Measurements from ENCODE around the gene BEND6. TPM values are rescaled to one million over a fixed set of nuclear protein-coding genes. Genes with fewer than 3 reads are reported as not detected.

BEND6 gene
- total and polyA plus RNA-seq, 10 donors: 0.26 to 1.0 (median 0.52) TPM; not detected in 1

GRCh38 chr6:56988145-56988544, 33.2 kb downstream of the BEND6 start:
- Histone ChIP-seq H3K9me3 (no peaks in the 10 kb centered on the region), H3K4me3 (no peak overlapping the region), H3K36me3 (no peaks in the 10 kb centered on the region), H3K4me1 (no peaks in the 10 kb centered on the region), H3K27me3 (replicated peaks in 1 of 7) (peaks cover 0 to 14% (median 0%) of the 10 kb centered on the region in 7 donors), H3K27ac (no peak overlapping the region)
- no peak for DNase-seq
- intact Hi-C loops (cut with DNase I; ENCODE audit: low total_unique reads): no loop called here
- 65 to 88% (median 75%) methylated on average over 10 of the region's 10 CpGs for whole genome bisulfite sequencing, 5 donors
- no peak for TF ChIP-seq POLR2AphosphoS5 (IDR thresholded peaks at IDR 0.05)
- TF ChIP-seq POLR2A (IDR thresholded peaks at IDR 0.05): no peak
- TF ChIP-seq, protein P1, sequence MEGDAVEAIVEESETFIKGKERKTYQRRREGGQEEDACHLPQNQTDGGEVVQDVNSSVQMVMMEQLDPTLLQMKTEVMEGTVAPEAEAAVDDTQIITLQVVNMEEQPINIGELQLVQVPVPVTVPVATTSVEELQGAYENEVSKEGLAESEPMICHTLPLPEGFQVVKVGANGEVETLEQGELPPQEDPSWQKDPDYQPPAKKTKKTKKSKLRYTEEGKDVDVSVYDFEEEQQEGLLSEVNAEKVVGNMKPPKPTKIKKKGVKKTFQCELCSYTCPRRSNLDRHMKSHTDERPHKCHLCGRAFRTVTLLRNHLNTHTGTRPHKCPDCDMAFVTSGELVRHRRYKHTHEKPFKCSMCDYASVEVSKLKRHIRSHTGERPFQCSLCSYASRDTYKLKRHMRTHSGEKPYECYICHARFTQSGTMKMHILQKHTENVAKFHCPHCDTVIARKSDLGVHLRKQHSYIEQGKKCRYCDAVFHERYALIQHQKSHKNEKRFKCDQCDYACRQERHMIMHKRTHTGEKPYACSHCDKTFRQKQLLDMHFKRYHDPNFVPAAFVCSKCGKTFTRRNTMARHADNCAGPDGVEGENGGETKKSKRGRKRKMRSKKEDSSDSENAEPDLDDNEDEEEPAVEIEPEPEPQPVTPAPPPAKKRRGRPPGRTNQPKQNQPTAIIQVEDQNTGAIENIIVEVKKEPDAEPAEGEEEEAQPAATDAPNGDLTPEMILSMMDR (IDR thresholded peaks at IDR 0.05 in 8 of 11, conservative IDR thresholded peaks at IDR 0.05 in 3 of 11): no peak

GRCh38 chr6:56992036-56992435, 37.1 kb downstream of the BEND6 start:
- Histone ChIP-seq H3K27me3 (replicated peaks in 1 of 7) (peaks cover 0 to 14% (median 0%) of the 10 kb centered on the region in 7 donors), H3K4me1 (no peaks in the 10 kb centered on the region), H3K4me3 (no peak overlapping the region), H3K36me3 (no peaks in the 10 kb centered on the region), H3K27ac (no peak overlapping the region), H3K9me3 (no peaks in the 10 kb centered on the region)
- intact Hi-C loops (cut with DNase I; ENCODE audit: low total_unique reads): no loop called here
- 71 to 93% (median 80%) methylated on average over 2 of the region's 2 CpGs for WGBS, 5 donors
- TF ChIP-seq, protein P1 (IDR thresholded peaks at IDR 0.05 in 8 of 11, conservative IDR thresholded peaks at IDR 0.05 in 3 of 11): no peak
- TF ChIP-seq POLR2AphosphoS5 (IDR thresholded peaks at IDR 0.05) (no peak), POLR2A (IDR thresholded peaks at IDR 0.05) (no peak)
- DNase-seq: no peak

DNA sequence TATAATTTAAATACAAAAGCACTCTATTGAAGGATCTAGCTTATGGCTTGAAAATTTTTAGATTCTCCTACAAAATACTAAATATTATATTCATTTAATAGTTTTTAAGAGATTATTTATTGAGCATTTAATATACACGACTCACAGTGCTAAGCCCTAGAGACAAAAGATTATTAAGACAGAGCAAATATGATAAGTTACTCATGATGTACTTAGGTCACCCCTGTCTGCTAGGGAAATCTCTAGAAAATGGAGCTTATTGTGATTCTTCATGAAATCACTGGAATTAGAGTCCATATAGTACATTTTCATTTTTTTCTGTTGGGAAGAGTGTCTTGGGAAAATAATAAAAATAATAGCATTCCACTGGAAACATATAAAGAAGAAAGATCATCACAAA, 37.8 kb downstream of the BEND6 start:
- H3K9me3 ChIP-seq: peaks cover 0 to under 1% (median 0%) of the 10 kb centered on the region in 8 donors
- WGBS, 5 donors: 80 to 91% (median 89%) methylated on average over 1 of the region's 1 CpG
- no peak overlapping the region for H3K27ac ChIP-seq
- no peaks in the 10 kb centered on the region for H3K4me1 ChIP-seq
- intact Hi-C loops (cut with DNase I; ENCODE audit: low total_unique reads): no loop called here
- no peak overlapping the region for H3K4me3 ChIP-seq
- no peak for DNase-seq
- no peaks in the 10 kb centered on the region for H3K36me3 ChIP-seq
- no peak for TF ChIP-seq POLR2AphosphoS5 (IDR thresholded peaks at IDR 0.05)
- TF ChIP-seq, protein P1 (IDR thresholded peaks at IDR 0.05 in 8 of 11, conservative IDR thresholded peaks at IDR 0.05 in 3 of 11): no peak
- no peak for TF ChIP-seq POLR2A (IDR thresholded peaks at IDR 0.05)
- peaks cover 0 to 14% (median 0%) of the 10 kb centered on the region in 7 donors for H3K27me3 ChIP-seq (replicated peaks in 1 of 7)

GRCh38 chr6:56995347-56995902, 40.5 kb downstream of the BEND6 start:
- peaks cover 0 to 10% (median 0%) of the 10 kb centered on the region in 7 donors for H3K27me3 ChIP-seq (replicated peaks in 1 of 7)
- intact Hi-C loops (cut with DNase I; ENCODE audit: low total_unique reads): no loop called here
- no peaks in the 10 kb centered on the region for H3K4me1 ChIP-seq
- no peak overlapping the region for H3K4me3 ChIP-seq
- 81 to 95% (median 85%) methylated on average over 3 of the region's 3 CpGs for WGBS, 5 donors
- H3K9me3 ChIP-seq: peaks cover 0 to 19% (median 16%) of the 10 kb centered on the region in 8 donors
- DNase-seq: no peak
- no peak overlapping the region for H3K27ac ChIP-seq
- no peaks in the 10 kb centered on the region for H3K36me3 ChIP-seq
- no peak for TF ChIP-seq POLR2AphosphoS5 (IDR thresholded peaks at IDR 0.05)
- TF ChIP-seq, protein P1 (IDR thresholded peaks at IDR 0.05 in 8 of 11, conservative IDR thresholded peaks at IDR 0.05 in 3 of 11): no peak
- no peak for TF ChIP-seq POLR2A (IDR thresholded peaks at IDR 0.05)
